ENCODE measurements around the gene GPR25.
"Not testable (repeated sequence)": the region's sequence is repeated elsewhere in the genome, so short reads cannot be mapped to it uniquely, and the experiment has no call there.

Gene GPR25

DNA sequence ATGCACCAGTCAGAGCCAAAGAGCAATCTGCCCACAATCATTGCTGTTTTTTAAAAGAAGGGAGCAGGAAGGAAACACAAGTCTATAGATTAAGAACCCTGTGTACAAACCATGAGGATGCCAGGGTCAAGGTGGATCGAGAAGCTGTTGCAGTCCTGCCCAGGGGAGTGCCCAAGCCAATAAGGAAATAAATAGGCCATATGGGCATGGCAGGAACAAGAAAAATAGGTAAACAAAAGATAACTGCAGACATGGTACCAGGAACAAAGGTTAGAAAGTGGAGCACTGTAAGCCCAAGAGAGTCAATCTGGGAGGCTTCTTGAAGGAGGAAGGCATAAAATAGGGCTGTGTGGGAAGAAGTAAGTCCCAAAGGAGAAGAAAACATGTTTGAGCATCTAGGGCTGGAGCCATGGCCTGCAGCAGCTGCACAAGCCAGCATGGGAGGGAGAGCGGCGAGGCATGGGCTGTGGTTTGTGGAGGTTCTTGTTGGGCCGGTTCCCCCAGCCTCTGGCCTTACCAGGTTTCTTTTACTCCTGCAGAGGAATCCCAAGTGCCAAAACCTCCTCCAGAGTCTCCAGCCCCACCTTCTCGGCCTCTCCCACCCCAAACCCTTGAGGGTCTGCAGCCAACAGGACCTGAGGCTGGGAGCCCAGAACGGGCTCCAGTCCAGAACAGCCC is 35.5 kb downstream of the GPR25 start:
- peak overlapping the region; percentile 48 for H3K27ac ChIP-seq
- DNase-seq (ENCODE audit: low read depth, low spot score): no peak

DNA sequence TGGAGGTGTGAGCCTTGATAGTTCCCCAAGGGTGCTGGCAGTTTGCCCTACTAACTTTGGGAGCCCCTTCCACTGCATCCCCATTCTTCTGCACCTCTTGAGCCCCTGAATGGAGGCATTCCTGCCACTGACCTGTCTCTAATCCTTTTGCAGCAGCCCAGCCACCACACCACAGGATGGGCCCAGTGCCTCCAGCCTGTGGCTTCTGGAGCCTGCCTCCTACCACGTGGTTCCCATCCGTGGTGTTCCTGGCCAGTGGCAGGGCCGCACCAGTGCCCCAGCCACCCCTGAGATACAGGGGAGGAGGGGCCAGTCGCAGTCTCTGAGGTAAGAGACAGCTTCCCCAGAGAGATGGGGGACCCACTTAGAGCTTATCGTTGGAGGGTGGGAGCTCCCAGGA is 36.3 kb downstream of the GPR25 start:
- no peak for DNase-seq (ENCODE audit: low read depth, low spot score)
- peak overlapping the region; percentile 48 for H3K27ac ChIP-seq

DNA sequence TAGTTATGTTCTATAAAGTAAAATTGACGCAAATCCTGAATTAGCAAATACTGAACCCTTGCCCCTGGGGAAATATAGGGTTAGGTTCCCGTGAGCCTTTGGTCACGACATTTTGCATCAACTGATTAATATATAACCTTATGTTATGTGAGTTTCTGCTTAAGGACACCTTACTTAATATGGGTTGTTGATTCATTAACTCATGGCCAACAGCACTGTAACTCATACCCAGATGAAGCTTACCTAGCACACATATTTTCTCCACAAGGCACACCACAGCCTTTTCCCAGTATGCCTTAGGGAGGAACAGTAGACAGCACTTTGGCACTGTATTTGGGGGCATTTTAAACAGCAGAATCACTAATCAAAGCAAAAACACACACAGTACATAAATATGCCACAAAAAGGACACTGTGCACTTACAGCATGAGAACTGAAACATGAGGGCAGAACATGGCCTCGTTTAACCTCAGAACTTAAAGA is 37.0 kb downstream of the GPR25 start:
- no peak for DNase-seq (ENCODE audit: low read depth, low spot score)
- no peak overlapping the region for H3K27ac ChIP-seq

DNA sequence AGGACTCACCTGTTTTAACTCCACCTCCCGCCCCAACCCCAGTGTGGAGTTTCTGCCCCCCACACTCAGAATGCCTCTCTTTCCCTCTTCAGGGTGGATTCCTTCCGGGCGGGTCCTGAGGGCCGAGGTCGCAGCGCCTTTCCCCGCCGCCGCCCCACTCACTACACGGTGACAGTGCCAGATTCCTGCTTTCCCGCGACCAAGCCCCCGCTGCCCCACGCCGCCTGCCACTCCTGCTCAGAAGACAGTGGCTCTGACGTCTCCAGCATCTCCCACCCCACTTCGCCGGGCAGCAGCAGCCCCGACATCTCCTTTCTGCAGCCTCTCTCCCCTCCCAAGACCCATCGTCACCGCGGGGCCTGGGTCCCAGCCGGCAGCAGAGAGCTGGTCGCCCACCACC is 38.6 kb downstream of the GPR25 start:
- no peak for DNase-seq (ENCODE audit: low read depth, low spot score)
- H3K27ac ChIP-seq: no peak overlapping the region

DNA sequence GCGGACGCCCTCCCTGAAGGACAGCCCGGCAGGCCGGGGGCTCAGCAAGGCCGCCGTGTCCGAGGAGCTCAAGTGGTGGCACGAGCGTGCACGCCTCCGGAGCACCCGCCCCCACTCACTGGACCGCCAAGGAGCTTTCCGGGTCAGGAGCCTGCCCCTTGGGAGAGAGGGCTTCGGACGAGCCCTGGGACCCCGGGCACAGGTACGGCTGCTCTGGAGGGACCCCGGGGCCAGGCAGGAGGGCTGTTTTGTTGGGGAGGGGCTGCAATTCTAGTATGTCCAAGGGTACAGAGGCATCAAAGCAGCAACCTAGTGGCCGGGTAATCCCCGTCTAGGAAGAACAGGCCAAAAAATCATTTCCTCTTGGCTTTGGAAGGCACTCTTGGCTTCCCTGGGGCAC is 39.2 kb downstream of the GPR25 start:
- DNase-seq (ENCODE audit: low read depth, low spot score): not testable (repeated sequence)

DNA sequence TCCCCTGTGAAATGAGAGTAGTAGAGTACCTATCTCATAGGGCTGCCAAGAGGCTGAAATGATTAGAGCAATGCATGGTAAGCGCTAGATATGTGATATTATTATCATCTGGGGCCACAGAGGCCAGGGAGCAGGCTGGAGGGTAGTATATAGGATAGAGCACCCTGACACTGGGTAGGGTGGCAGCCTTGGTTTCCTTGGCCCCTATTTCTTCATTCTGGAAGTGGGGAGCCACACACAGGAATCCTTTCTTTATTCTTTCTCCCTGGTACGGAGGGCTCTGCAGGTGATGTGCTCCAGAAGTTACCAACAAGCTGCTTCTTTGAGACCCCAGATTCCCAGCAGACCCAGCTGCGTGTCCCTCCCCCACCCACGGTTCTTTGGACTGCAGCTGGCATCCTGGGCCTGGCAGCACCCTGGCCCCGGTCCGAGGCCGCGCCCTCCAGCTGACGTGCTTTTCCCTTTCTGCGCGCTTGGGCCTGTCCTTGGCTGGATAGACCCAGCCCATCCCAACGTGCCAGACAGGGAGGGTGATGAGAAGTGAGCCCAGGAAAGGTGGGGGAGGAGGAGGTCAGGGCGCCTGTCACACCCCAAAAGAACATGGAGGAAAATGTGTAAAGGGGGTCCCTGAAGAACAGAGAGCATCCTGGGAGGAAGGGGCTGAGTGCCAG is 40.1 kb downstream of the GPR25 start:
- H3K27ac ChIP-seq: peak overlapping the region; percentile 63
- DNase-seq (ENCODE audit: low read depth, low spot score): no peak

More for the DNA sequence above, 39.2 kb downstream of the GPR25 start:
- H3K27ac ChIP-seq: peak overlapping the region; percentile 63

DNA sequence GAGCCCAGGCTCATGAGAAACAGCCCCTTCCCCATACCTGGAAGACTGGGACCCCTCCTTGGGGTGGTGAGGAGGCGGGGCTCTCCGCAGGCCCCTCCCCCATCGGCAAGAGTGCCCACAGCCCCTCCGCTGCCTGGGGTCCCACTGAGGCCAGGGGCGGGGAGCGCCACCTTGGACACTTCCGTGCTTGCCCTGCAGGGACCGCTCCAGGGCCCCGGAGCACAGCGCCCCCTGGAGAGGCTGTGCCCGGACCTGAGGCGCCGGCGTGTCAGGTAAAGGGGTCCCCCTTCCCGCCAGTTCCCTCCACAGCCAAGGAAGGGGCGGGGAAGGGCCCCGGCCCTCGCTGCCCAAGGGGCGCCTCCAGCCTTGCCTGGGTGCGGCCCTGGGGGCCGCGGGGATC is 43.4 kb downstream of the GPR25 start:
- DNase-seq (ENCODE audit: low read depth, low spot score): no peak
- H3K27ac ChIP-seq: no peak overlapping the region

DNA sequence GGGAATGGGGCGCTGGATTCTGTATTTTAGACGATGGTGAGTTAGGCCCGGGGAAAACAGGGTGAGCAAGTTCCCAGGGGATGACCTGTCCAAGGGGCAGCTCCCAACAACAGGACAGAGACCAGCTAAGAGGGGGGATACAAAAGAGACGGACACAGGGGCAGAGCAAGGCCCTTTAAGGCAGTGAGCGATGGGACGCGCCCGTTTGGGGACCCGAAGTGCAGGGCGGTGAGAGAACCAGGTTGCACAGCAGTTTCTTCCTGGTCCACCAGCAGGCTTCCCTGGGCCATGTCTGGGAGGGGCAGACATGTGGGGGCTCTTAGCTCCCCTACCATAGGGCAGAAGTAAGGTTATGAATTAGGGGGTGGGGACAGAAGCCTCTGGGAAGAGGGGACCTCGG is 43.9 kb downstream of the GPR25 start:
- peak overlapping the region; percentile 34 for H3K27ac ChIP-seq
- no peak for DNase-seq (ENCODE audit: low read depth, low spot score)

DNA sequence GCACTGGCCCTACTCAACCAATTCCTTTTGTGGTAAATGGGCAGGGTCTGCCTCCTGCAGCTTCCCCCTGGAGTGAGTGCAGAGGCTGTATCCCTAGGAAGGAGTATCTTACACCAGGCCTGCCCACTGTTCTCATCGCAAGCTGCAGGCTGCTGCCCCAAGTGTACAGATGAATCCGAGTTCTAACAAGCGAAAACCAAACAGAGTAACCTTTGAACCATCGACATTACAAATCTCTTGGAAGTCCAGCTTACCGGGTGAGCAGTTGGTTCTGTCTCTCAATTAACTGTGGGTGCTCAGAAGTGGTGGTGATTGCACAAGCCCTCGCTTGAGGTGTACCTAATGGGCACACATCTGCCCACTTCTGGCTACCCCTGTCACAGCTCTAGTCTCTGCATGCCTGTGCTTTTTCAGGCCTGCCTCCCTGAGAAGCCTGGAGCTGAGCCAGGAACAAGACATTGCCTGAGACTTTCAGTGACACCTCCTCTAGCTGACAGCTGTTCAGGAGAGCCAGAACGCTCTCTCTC is 44.6 kb downstream of the GPR25 start:
- peak overlapping the region; percentile 34 for H3K27ac ChIP-seq
- DNase-seq (ENCODE audit: low read depth, low spot score): no peak

DNA sequence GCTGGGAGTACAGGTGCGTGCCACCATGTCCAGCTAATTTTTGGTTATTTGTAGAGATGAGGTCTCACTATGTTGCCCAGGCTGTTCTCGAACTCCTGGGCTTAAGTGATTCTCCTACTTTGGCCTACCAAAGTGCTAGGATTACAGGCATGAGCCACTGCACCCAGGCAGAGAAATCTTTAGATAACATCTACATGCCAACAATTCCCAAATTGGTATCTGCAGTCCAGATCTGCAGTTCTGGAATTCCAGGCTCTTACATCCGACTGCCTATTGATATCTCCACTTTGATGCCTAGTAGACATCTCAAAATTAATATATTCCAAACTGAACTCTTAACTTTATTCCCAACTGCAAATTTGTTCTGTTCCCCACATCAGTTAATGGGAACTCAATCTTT is 45.2 kb downstream of the GPR25 start:
- H3K27ac ChIP-seq: no peak overlapping the region
- DNase-seq (ENCODE audit: low read depth, low spot score): no peak

DNA sequence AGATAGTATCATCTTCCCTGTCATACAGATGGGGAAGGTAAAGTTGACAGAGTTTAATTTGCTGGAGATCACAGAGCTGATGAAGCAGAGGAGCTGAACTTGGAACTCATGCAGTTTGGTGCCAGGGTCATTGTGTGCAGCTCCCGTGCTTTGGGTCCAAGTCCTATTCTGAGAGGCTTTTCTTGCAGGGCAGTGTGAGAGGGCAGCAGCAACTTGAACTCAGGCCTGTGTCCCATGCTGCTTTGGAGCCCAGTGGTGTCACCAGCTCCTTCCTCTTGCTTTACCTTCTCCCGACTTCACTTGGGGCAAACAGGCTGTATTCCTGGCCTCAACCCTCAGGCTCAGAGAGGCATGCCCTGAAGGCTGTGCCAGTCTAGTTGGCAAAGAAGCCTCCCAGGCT is 46.6 kb downstream of the GPR25 start:
- no peak overlapping the region for H3K27ac ChIP-seq
- no peak for DNase-seq (ENCODE audit: low read depth, low spot score)

DNA sequence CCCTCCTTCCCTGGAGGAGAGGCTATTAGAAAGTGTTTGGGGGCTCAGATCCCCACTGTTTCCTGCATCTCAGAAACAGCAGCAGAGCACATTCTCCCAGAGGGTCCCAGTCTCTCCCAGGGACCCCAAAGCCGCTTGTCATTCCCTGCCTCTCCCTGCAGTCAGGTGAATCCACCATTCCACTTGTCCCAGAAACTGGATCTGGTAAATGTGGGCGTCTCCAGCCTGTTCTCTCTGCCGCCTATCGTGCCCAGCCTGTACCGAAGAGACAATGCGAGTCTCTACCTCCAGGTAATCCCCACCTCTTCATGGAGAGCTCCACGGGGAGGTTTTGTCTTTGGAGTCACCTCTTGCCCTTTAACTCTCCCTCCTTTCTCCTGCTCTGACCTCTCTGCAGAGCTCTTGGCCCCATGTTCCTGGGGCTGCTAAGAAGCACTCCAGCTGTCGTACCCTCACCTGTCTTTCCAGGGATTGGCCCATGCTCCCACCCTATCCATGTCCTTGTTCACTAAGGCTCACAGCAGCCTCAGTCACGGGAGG is 48.9 kb downstream of the GPR25 start:
- H3K27ac ChIP-seq: no peak overlapping the region
- no peak for DNase-seq (ENCODE audit: low read depth, low spot score)

DNA sequence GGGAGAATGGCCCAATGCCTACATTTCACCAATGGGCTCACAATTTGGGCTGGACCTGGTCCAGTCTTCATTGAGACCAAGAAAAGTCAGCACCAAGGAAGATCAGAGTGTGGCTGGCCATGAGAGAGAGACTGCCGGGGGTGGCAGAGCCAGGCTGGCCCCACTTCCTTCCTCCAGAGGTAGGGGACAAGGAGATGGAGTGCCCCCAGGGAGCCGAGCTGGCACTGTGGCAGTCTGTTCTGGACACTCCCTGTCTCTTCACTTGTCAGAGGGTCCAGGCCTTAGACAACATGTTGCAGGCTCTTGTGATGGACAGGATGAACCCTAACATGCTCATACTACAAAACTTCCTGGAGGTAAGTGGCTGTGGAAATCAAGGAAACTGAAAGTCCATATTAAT is 49.6 kb downstream of the GPR25 start:
- no peak for DNase-seq (ENCODE audit: low read depth, low spot score)
- no peak overlapping the region for H3K27ac ChIP-seq

DNA sequence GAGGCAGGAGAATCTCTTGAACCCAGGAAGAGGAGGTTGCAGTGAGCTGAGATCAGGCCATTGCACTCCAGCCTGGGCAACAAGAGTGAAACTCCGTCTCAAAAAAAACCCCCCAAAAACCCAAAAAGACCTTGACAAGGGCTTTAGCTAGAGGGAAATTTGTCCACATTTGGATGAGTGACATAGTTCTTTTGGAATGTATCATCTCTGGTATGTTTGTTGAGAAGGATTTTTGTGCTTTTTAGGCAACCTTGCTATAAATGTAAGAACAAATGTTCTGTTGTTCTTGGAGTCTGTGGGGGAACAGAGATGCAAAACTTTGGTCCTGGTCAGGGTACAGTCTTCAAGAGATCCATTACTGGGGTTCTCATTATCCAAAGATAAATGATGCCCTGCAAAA is 50.8 kb downstream of the GPR25 start:
- no peak for DNase-seq (ENCODE audit: low read depth, low spot score)
- no peak overlapping the region for H3K27ac ChIP-seq

Data from epithelial cell of prostate (primary cell).